GM12878 (cell line): ENCODE results near the gene CSMD2. TPM values are rescaled to one million over a fixed set of nuclear protein-coding genes. Genes with fewer than 3 reads are reported as not detected.

Experiments used
- ATAC-seq: fragments of 200-7000 bp; cut with Tn5 transposase; 3 replicates; pipeline ENCODE4 v1.9.1; 2020; ENCODE audit warnings: mild to moderate bottlenecking, moderate library complexity
- BruUV-seq: library from RNA; stranded (reverse); fragments of 400-500 nt; replicated peaks from 2 replicates; lab custom pipeline; 2021; lab: Mats Ljungman, UMichigan
- CTCF ChIA-PET: fragments of 300-600 bp; sonication (Branson Sonifier 250); formaldehyde crosslinking; extraction: SDS; loops from one replicate; lab custom pipeline; 2021; ENCODE audit warnings: inconsistent platforms; lab: Yijun Ruan, JAX
- POLR2A ChIA-PET: fragments of 350-600 bp; formaldehyde crosslinking; extraction: SDS; loops from one replicate; lab custom pipeline; 2021; ENCODE audit warnings: inconsistent platforms; lab: Charles Lee
- RAD21 ChIA-PET: fragments of 300-600 bp; sonication (Branson Sonifier 250); formaldehyde crosslinking; loops from one replicate; lab custom pipeline; 2023; ENCODE audit warnings: antibody characterized with exemption; ENCODE audit not compliant: unreplicated experiment; lab: Charles Lee
- SMC1A ChIA-PET: fragments of 300-600 bp; sonication (Branson Sonifier 250); formaldehyde crosslinking; loops from one replicate; lab custom pipeline; 2023; ENCODE audit not compliant: unreplicated experiment, uncharacterized antibody; lab: Charles Lee
- DNase-seq: peaks from one replicate; pipeline ENCODE4 v3.0.0-alpha.2; 2011; ENCODE audit warnings: low read depth, low spot score
- FAIRE-seq: peaks from 3 replicates; lab custom pipeline; 2011; peaks lifted over from hg19 to GRCh38; lab: Jason Lieb, UNC
- H2AFZ ChIP-seq: 2 replicates; pipeline ENCODE4 v1.6.0; 2011; ENCODE audit warnings: low read depth, low read length, control low read depth; ENCODE audit not compliant: control insufficient read depth
- H3K27ac ChIP-seq: 2 replicates; pipeline ENCODE4 v1.5.1; 2011; ENCODE audit warnings: control low read depth; ENCODE audit not compliant: control insufficient read depth, insufficient read depth
- H3K27me3 ChIP-seq, 2 experiments: replicated peaks in 1 of 2; 2 replicates each; pipeline versions ENCODE4 v1.6.0 to v1.6.1; 2011; ENCODE audit warnings: low read length in 1 of 2; ENCODE audit not compliant: control insufficient read depth in 2 of 2, insufficient read depth in 2 of 2
- H3K36me3 ChIP-seq, 2 experiments: 2 replicates each; pipeline ENCODE4 v1.5.1; 2011; ENCODE audit warnings: low read length in 1 of 2; ENCODE audit not compliant: control insufficient read depth in 2 of 2, insufficient read depth in 2 of 2
- H3K4me1 ChIP-seq: 2 replicates; pipeline ENCODE4 v1.6.1; 2011; ENCODE audit warnings: mild to moderate bottlenecking, low read length, moderate library complexity, mixed read lengths; ENCODE audit not compliant: control insufficient read depth, insufficient read depth
- H3K4me2 ChIP-seq: 2 replicates; pipeline ENCODE4 v1.6.0; 2011; ENCODE audit warnings: control low read depth; ENCODE audit not compliant: control insufficient read depth, insufficient read depth
- H3K4me3 ChIP-seq: fragments of 200-600 bp; sonication (generic); 2 replicates; pipeline ENCODE4 v1.5.1; 2016
- H3K79me2 ChIP-seq: 2 replicates; pipeline ENCODE4 v1.6.0; 2011; ENCODE audit warnings: low read length; ENCODE audit not compliant: control insufficient read depth, insufficient read depth
- H3K9ac ChIP-seq: 2 replicates; pipeline ENCODE4 v1.8.0; 2011; ENCODE audit warnings: low read length, control low read depth, mixed read lengths; ENCODE audit not compliant: control insufficient read depth, insufficient read depth
- H3K9me3 ChIP-seq: replicated peaks from 3 replicates; pipeline ENCODE4 v1.5.1; 2011; ENCODE audit warnings: mild to moderate bottlenecking, low read length; ENCODE audit not compliant: control insufficient read depth, insufficient read depth
- H4K20me1 ChIP-seq: 2 replicates; pipeline ENCODE4 v1.6.0; 2011; ENCODE audit not compliant: control insufficient read depth, insufficient read depth
- HDAC6 ChIP-seq: fragments of 200-600 bp; sonication (generic); IDR thresholded peaks from one replicate; pipeline ENCODE4 v1.8.0; 2017; ENCODE audit warnings: antibody characterized with exemption; ENCODE audit not compliant: unreplicated experiment
- HDGF ChIP-seq: fragments of 450-650 bp; IDR thresholded peaks from 2 replicates; pipeline ENCODE4 v1.6.1; 2016; ENCODE audit warnings: antibody characterized with exemption
- IKZF2 ChIP-seq, 2 experiments: fragments of 450-650 bp; IDR thresholded peaks; 2 replicates each; pipeline ENCODE4 v1.6.1; 2017; ENCODE audit warnings: mild to moderate bottlenecking in 2 of 2, moderate library complexity in 2 of 2
- MEF2B ChIP-seq: fragments of 450-650 bp; IDR thresholded peaks from 2 replicates; pipeline ENCODE4 v1.6.1; 2018; ENCODE audit warnings: mild to moderate bottlenecking, moderate library complexity; ENCODE audit not compliant: partially characterized antibody, poor library complexity, severe bottlenecking
- NR2C2 ChIP-seq: IDR thresholded peaks from 2 replicates; pipeline ENCODE4 v1.6.1; 2011; ENCODE audit warnings: borderline replicate concordance, low read depth; ENCODE audit not compliant: control insufficient read depth, insufficient read length
- PAX8 ChIP-seq: fragments of 450-650 bp; IDR thresholded peaks from 2 replicates; pipeline ENCODE4 v1.6.1; 2017; ENCODE audit warnings: mild to moderate bottlenecking, moderate library complexity
- RBBP5 ChIP-seq: fragments of 200-600 bp; sonication (generic); conservative IDR thresholded peaks from 2 replicates; pipeline ENCODE4 v1.6.1; 2016
- SIX5 ChIP-seq: IDR thresholded peaks from 2 replicates; pipeline ENCODE4 v1.6.1; 2011; ENCODE audit warnings: mild to moderate bottlenecking, low read depth, low read length, moderate library complexity; ENCODE audit not compliant: severe bottlenecking
- ZSCAN29 ChIP-seq: fragments of 450-650 bp; IDR thresholded peaks from 2 replicates; pipeline ENCODE4 v1.6.1; 2017; ENCODE audit warnings: mild to moderate bottlenecking, moderate library complexity
- WGBS: methylation state at CpG from one replicate; pipeline ENCODE4 v1.1.6; 2016; ENCODE audit warnings: low lambda C conversion rate; ENCODE audit not compliant: insufficient replicate concordance, insufficient coverage; ENCODE audit errors: missing lambda C conversion rate; 5-methylcytosine and 5-hydroxymethylcytosine counted together
- in situ Hi-C: fragments of 300-500 bp; cut with MboI; formaldehyde crosslinking; loops from 9 replicates; pipeline ENCODE4 v1.14.3; 2018; ENCODE audit warnings: mixed read lengths
- intact Hi-C: fragments of 100-400 bp; cut with micrococcal nuclease; formaldehyde crosslinking; loops from one replicate; pipeline ENCODE4 v1.14.2; 2022; ENCODE audit not compliant: unreplicated experiment
- polyA plus RNA-seq, 11 experiments: library from polyadenylated mRNA; depleted of rRNA in 4 of 11; unstranded in 6 of 11; stranded (reverse) in 5 of 11; fragments of >200 nt; fragmentation: Nextera tagmentation in 4 of 11; fragmentation: Illumina TruSeq in 1 of 11; extraction: Ambion mirVana in 4 of 11; extraction: Trizol in 1 of 11; gene quantifications; 1 replicate in 1 of 11; 2 replicates in 10 of 11; pipeline versions ENCODE4 v1.2.1 to v1.2.3, GENCODE V29; 2011 to 2016; ENCODE audit warnings: inconsistent platforms in 2 of 11, missing spikeins in 2 of 11, low read depth in 1 of 11
- total RNA-seq, 4 experiments: library from RNA; depleted of rRNA in 3 of 4; stranded (reverse); fragments of >200 nt in 3 of 4; fragmentation: Illumina TruSeq in 1 of 4; extraction: Trizol in 1 of 4; gene quantifications; 2 replicates each; pipeline versions ENCODE4 v1.2.1 to v1.2.3, GENCODE V29; 2013 to 2021
- TF ChIP-seq, protein P1 (sequence below): fragments of 450-650 bp; IDR thresholded peaks from 2 replicates; pipeline ENCODE4 v1.6.1; 2018; ENCODE audit warnings: borderline replicate concordance, mild to moderate bottlenecking; ENCODE audit not compliant: partially characterized antibody
- TF ChIP-seq, protein P2 (sequence below): IDR thresholded peaks from 2 replicates; pipeline ENCODE4 v1.6.1; 2011; ENCODE audit warnings: borderline replicate concordance, low read depth, mild to moderate bottlenecking, moderate library complexity, low read length; ENCODE audit not compliant: insufficient read depth, poor library complexity, severe bottlenecking
- TF ChIP-seq, protein P3 (sequence below): fragments of 450-650 bp; IDR thresholded peaks from 2 replicates; pipeline ENCODE4 v1.6.1; 2017; ENCODE audit warnings: mild to moderate bottlenecking, moderate library complexity
- TF ChIP-seq, protein P4 (sequence below): fragments of 450-650 bp; formaldehyde crosslinking; IDR thresholded peaks from 2 replicates; pipeline ENCODE4 v1.5.0; 2022; ENCODE audit warnings: mild to moderate bottlenecking, missing genetic modification characterization

Gene CSMD2
- total and polyA plus RNA-seq, 10 of the 15 experiments (the other 5 are each of a cell fraction or from before 2014, with no cell fraction given) = under 0.01 TPM; not detected in 9

DNA sequence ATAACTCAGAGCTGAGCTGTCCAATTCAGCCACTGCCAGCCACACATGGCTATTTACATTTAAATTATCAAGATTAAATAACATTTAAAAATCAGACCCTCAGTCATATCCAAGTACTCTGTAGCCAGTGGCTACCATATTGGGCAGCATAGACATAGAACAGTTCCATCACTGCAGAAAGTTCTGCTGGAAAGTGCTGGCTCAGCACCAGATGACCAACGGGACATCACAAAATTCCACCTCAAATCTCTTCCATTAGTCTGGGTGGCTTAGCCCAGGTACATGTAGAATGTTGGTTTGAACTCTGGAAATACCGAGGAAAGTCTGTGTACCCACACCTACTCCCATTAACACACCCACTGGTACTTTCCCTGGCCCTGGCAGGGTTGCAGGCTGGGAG, 563.3 kb downstream of the CSMD2 start:
- H3K4me3 ChIP-seq = no peak overlapping the region
- ChIA-PET CTCF (no interaction called here), POLR2A (no interaction called here), SMC1A (no interaction called here), RAD21 (no interaction called here)
- no peaks in the 10 kb centered on the region for H4K20me1 ChIP-seq
- TF ChIP-seq MEF2B = no peak
- TF ChIP-seq RBBP5 = no peak
- no peak for TF ChIP-seq ZSCAN29
- TF ChIP-seq, protein P1, sequence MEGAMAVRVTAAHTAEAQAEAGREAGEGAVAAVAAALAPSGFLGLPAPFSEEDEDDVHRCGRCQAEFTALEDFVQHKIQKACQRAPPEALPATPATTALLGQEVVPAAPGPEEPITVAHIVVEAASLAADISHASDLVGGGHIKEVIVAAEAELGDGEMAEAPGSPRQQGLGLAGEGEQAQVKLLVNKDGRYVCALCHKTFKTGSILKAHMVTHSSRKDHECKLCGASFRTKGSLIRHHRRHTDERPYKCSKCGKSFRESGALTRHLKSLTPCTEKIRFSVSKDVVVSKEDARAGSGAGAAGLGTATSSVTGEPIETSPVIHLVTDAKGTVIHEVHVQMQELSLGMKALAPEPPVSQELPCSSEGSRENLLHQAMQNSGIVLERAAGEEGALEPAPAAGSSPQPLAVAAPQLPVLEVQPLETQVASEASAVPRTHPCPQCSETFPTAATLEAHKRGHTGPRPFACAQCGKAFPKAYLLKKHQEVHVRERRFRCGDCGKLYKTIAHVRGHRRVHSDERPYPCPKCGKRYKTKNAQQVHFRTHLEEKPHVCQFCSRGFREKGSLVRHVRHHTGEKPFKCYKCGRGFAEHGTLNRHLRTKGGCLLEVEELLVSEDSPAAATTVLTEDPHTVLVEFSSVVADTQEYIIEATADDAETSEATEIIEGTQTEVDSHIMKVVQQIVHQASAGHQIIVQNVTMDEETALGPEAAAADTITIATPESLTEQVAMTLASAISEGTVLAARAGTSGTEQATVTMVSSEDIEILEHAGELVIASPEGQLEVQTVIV = no peak
- TF ChIP-seq IKZF2 (IDR thresholded peaks at IDR 0.05) = no peak
- TF ChIP-seq, protein P2, sequence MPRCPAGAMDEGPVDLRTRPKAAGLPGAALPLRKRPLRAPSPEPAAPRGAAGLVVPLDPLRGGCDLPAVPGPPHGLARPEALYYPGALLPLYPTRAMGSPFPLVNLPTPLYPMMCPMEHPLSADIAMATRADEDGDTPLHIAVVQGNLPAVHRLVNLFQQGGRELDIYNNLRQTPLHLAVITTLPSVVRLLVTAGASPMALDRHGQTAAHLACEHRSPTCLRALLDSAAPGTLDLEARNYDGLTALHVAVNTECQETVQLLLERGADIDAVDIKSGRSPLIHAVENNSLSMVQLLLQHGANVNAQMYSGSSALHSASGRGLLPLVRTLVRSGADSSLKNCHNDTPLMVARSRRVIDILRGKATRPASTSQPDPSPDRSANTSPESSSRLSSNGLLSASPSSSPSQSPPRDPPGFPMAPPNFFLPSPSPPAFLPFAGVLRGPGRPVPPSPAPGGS = no peak
- no peak for TF ChIP-seq HDAC6
- no peak for TF ChIP-seq SIX5
- TF ChIP-seq, protein P3, sequence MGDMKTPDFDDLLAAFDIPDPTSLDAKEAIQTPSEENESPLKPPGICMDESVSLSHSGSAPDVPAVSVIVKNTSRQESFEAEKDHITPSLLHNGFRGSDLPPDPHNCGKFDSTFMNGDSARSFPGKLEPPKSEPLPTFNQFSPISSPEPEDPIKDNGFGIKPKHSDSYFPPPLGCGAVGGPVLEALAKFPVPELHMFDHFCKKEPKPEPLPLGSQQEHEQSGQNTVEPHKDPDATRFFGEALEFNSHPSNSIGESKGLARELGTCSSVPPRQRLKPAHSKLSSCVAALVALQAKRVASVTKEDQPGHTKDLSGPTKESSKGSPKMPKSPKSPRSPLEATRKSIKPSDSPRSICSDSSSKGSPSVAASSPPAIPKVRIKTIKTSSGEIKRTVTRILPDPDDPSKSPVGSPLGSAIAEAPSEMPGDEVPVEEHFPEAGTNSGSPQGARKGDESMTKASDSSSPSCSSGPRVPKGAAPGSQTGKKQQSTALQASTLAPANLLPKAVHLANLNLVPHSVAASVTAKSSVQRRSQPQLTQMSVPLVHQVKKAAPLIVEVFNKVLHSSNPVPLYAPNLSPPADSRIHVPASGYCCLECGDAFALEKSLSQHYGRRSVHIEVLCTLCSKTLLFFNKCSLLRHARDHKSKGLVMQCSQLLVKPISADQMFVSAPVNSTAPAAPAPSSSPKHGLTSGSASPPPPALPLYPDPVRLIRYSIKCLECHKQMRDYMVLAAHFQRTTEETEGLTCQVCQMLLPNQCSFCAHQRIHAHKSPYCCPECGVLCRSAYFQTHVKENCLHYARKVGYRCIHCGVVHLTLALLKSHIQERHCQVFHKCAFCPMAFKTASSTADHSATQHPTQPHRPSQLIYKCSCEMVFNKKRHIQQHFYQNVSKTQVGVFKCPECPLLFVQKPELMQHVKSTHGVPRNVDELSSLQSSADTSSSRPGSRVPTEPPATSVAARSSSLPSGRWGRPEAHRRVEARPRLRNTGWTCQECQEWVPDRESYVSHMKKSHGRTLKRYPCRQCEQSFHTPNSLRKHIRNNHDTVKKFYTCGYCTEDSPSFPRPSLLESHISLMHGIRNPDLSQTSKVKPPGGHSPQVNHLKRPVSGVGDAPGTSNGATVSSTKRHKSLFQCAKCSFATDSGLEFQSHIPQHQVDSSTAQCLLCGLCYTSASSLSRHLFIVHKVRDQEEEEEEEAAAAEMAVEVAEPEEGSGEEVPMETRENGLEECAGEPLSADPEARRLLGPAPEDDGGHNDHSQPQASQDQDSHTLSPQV = no peak
- no peak for TF ChIP-seq NR2C2
- TF ChIP-seq, protein P4, sequence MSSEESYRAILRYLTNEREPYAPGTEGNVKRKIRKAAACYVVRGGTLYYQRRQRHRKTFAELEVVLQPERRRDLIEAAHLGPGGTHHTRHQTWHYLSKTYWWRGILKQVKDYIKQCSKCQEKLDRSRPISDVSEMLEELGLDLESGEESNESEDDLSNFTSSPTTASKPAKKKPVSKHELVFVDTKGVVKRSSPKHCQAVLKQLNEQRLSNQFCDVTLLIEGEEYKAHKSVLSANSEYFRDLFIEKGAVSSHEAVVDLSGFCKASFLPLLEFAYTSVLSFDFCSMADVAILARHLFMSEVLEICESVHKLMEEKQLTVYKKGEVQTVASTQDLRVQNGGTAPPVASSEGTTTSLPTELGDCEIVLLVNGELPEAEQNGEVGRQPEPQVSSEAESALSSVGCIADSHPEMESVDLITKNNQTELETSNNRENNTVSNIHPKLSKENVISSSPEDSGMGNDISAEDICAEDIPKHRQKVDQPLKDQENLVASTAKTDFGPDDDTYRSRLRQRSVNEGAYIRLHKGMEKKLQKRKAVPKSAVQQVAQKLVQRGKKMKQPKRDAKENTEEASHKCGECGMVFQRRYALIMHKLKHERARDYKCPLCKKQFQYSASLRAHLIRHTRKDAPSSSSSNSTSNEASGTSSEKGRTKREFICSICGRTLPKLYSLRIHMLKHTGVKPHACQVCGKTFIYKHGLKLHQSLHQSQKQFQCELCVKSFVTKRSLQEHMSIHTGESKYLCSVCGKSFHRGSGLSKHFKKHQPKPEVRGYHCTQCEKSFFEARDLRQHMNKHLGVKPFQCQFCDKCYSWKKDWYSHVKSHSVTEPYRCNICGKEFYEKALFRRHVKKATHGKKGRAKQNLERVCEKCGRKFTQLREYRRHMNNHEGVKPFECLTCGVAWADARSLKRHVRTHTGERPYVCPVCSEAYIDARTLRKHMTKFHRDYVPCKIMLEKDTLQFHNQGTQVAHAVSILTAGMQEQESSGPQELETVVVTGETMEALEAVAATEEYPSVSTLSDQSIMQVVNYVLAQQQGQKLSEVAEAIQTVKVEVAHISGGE (CRISPR knock-in tag) = no peak
- no peak for TF ChIP-seq PAX8
- no peak for TF ChIP-seq HDGF
- 0% methylated on average over 2 of the region's 2 CpGs for WGBS
- in situ Hi-C loops (loop anchor here (25.0 kb wide), 1 partner anchor 664 kb away; no protein-coding TSS in a partner anchor), intact Hi-C loops (no loop called here)
- ATAC-seq (no peak), FAIRE-seq (no peak), DNase-seq (no peak)
- no peaks in the 10 kb centered on the region; the same call in 2 of the 3 replicates for H3K9me3 ChIP-seq
- no peak overlapping the region for H3K27ac ChIP-seq
- no peak overlapping the region for H3K4me2 ChIP-seq
- no TSS peak for BruUV-seq
- H2AFZ ChIP-seq = no peak overlapping the region
- H3K4me1 ChIP-seq = no peaks in the 10 kb centered on the region
- H3K27me3 ChIP-seq = peaks cover 0 to 2% of the 10 kb centered on the region in 2 experiments; a peak in 1 of 4 replicates
- H3K36me3 ChIP-seq = no peaks in the 10 kb centered on the region
- no peak overlapping the region for H3K9ac ChIP-seq
- no peaks in the 10 kb centered on the region for H3K79me2 ChIP-seq
